Lung (tissue), 12 donors: Measurements from ENCODE around the gene ANGPTL2. TPM values are rescaled to one million over a fixed set of nuclear protein-coding genes. Genes with fewer than 3 reads are reported as not detected.

ENCODE experiments used
- ATAC-seq: fragments of 200-7000 bp; cut with Tn5 transposase; one replicate; pipeline ENCODE4 v1.9.1; 2020; ENCODE audit warnings: moderate number of reproducible peaks; ENCODE audit not compliant: insufficient read depth, low FRiP score
- DNase-seq, 3 donors: peaks; one replicate each; pipeline ENCODE4 v3.0.0-alpha.2; 2013 to 2017
- H3K27ac ChIP-seq, 2 donors: one replicate each; pipeline ENCODE4 v1.5.1; 2013; ENCODE audit warnings: mild to moderate bottlenecking in 2 of 2, moderate library complexity in 2 of 2, control low read depth in 1 of 2, inconsistent platforms in 1 of 2, low read depth in 1 of 2, low read length in 1 of 2
- H3K27me3 ChIP-seq, 3 donors: one replicate each; pipeline ENCODE4 v1.5.1; 2013; ENCODE audit warnings: low read length in 2 of 3; ENCODE audit not compliant: control insufficient read depth in 3 of 3, insufficient read depth in 3 of 3
- H3K36me3 ChIP-seq, 4 donors: one replicate each; pipeline ENCODE4 v1.5.1; 2013; ENCODE audit warnings: low read length in 4 of 4, mild to moderate bottlenecking in 1 of 4, moderate library complexity in 1 of 4; ENCODE audit not compliant: control insufficient read depth in 4 of 4, insufficient read depth in 4 of 4
- H3K4me1 ChIP-seq, 5 donors: one replicate each; pipeline ENCODE4 v1.5.1; 2013; ENCODE audit warnings: low read length in 5 of 5, mild to moderate bottlenecking in 2 of 5, moderate library complexity in 1 of 5; ENCODE audit not compliant: control insufficient read depth in 5 of 5, insufficient read depth in 5 of 5
- H3K4me3 ChIP-seq: one replicate; pipeline ENCODE4 v1.5.1; 2013; ENCODE audit warnings: mild to moderate bottlenecking, control low read depth, moderate library complexity
- H3K9ac ChIP-seq, 2 donors: one replicate each; pipeline ENCODE4 v1.5.1; 2013; ENCODE audit warnings: low read length in 2 of 2, control low read depth in 1 of 2; ENCODE audit not compliant: insufficient read depth in 1 of 2
- H3K9me3 ChIP-seq, 4 donors: one replicate each; pipeline ENCODE4 v1.5.1; 2013; ENCODE audit warnings: low read length in 3 of 4, mild to moderate bottlenecking in 1 of 4, moderate library complexity in 1 of 4; ENCODE audit not compliant: control insufficient read depth in 4 of 4, insufficient read depth in 3 of 4
- CTCF ChIP-seq: IDR thresholded peaks from 2 replicates; pipeline ENCODE4 v1.5.1; 2012; ENCODE audit warnings: mild to moderate bottlenecking; ENCODE audit errors: control extremely low read depth, extremely low read depth
- WGBS, 2 donors: extraction: QIAGEN DNeasy Blood & Tissue Kit; methylation state at CpG; one replicate each; pipeline ENCODE4 v1.1.7; 2013; 5-methylcytosine and 5-hydroxymethylcytosine counted together
- polyA plus RNA-seq, 2 donors: library from polyadenylated mRNA; stranded (reverse); fragments of 200-250 nt; gene quantifications; one replicate each; pipeline ENCODE4 v1.2.1, GENCODE V29; 2013
- total RNA-seq, 2 donors: library from RNA; depleted of rRNA in 1 of 2; stranded (reverse); fragments of >200 nt in 1 of 2; gene quantifications; one replicate each; pipeline ENCODE4 v1.2.1, GENCODE V29; 2014 to 2021
- donor health status: control.
- donor health status: control.
- donor health status: Bipolar disorder and iron deficiency.
- donor health status: healthy.
- donor health status: DM: yes; HTN: yes; CAD: no.

ANGPTL2 gene
- total and polyA plus RNA-seq, 4 donors, result 7.5 to 18.8 (median 11.0) TPM

GRCh38 chr9:127045148-127045547 is 77.3 kb downstream of the ANGPTL2 start:
- no peak for DNase-seq
- no peaks in the 10 kb centered on the region for H3K36me3 ChIP-seq
- peaks cover 0 to 18% (median 4%) of the 10 kb centered on the region in 5 donors for H3K4me1 ChIP-seq
- 97 to 98% methylated on average over 1 of the region's 1 CpG for WGBS, 2 donors
- H3K9me3 ChIP-seq, result no peaks in the 10 kb centered on the region
- TF ChIP-seq CTCF, result no peak
- H3K4me3 ChIP-seq, result no peak overlapping the region
- H3K27ac ChIP-seq, result no peak overlapping the region
- no peaks in the 10 kb centered on the region for H3K27me3 ChIP-seq
- no peak overlapping the region for H3K9ac ChIP-seq
- no peak for ATAC-seq

GRCh38 chr9:127039492-127039891 is 82.9 kb downstream of the ANGPTL2 start:
- 94 to 97% methylated on average over 2 of the region's 2 CpGs for WGBS, 2 donors
- no peak overlapping the region for H3K27ac ChIP-seq
- DNase-seq, result no peak
- H3K9me3 ChIP-seq, result no peaks in the 10 kb centered on the region
- H3K4me3 ChIP-seq, result no peak overlapping the region
- peaks cover 0 to 19% (median 5%) of the 10 kb centered on the region in 5 donors for H3K4me1 ChIP-seq
- H3K9ac ChIP-seq, result no peak overlapping the region
- TF ChIP-seq CTCF, result no peak
- ATAC-seq, result no peak
- no peaks in the 10 kb centered on the region for H3K27me3 ChIP-seq
- H3K36me3 ChIP-seq, result no peaks in the 10 kb centered on the region

- no peaks in the 10 kb centered on the region for H3K9me3 ChIP-seq
- DNase-seq (no peak), ATAC-seq (no peak)
- H3K4me1 ChIP-seq, result peaks cover 0 to 22% (median 5%) of the 10 kb centered on the region in 5 donors
- no peak for TF ChIP-seq CTCF
- H3K27me3 ChIP-seq, result no peaks in the 10 kb centered on the region
- H3K27ac ChIP-seq, result no peak overlapping the region
- no peak overlapping the region for H3K9ac ChIP-seq
- H3K36me3 ChIP-seq, result no peaks in the 10 kb centered on the region
- 92 to 93% methylated on average over 5 of the region's 5 CpGs for WGBS, 2 donors
- H3K4me3 ChIP-seq, result no peak overlapping the region
Observed at GRCh38 chr9:127038531-127038930, 83.9 kb downstream of the ANGPTL2 start.

Other genes with a start within 250 kb of the ANGPTL2 start
- gene RALGPS1, start 207.9 kb downstream of the ANGPTL2 start, total RNA-seq, result 10 to 100 TPM; 17.8 to 30.3 TPM
- 1 to 10 TPM; 3.5 to 5.9 TPM for gene RALGPS1, start 207.9 kb downstream of the ANGPTL2 start, polyA plus RNA-seq
- 10 to 100 TPM in 1 of 2 donors, 1 to 10 TPM in 1; 6.9 to 31.1 TPM for gene GARNL3, start 142.1 kb upstream of the ANGPTL2 start, total RNA-seq
- gene GARNL3, start 142.1 kb upstream of the ANGPTL2 start, polyA plus RNA-seq, result 1 to 10 TPM; 1.5 to 1.8 TPM